ENCODE data around the gene CCBE1.
A peak's percentile ranks its signal among the peaks of the same experiment; 100 is the strongest.
"Not testable (repeated sequence)": the region's sequence is repeated elsewhere in the genome, so short reads cannot be mapped to it uniquely, and the experiment has no call there.

CCBE1 gene

DNA sequence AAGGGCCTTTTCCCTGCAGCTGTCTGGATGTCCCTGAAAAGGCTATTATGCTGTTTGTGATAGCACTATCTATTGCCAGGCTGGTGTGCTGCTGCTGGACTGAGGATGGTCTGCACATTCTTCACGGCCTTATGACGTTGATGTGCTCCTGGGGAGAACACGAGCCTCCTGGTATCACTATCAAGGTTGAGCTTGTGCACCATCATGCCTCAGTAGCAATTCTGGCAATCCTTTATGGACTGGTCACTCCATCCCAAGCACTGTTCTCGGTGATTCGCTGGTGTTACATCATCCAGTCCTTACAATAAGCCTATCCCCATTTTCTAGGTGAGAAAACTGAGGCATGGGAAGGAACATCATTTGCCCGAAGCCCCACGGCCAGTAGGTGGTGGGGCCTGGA is 18.2 kb upstream of the CCBE1 start:
- DNase-seq (ENCODE audit: low read depth) = no peak

DNA sequence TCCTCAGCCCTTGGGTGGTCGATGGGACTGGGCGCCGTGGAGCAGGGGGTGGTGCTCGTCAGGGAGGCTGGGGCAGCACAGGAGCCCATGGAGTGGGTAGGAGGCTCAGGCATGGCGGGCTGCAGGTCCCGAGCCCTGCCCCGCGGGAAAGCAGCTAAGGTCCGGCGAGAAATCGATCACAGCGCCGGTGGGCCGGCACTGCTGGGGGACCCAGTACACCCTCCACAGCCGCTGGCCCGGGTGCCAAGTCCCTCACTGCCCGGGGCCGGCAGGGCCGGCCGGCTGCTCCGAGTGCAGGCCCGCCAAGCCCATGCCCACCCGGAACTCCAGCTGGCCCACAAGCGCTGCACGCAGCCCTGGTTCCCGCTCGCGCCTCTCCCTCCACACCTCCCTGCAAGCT is 16.9 kb upstream of the CCBE1 start:
- not testable (repeated sequence) for DNase-seq (ENCODE audit: low read depth)

DNA sequence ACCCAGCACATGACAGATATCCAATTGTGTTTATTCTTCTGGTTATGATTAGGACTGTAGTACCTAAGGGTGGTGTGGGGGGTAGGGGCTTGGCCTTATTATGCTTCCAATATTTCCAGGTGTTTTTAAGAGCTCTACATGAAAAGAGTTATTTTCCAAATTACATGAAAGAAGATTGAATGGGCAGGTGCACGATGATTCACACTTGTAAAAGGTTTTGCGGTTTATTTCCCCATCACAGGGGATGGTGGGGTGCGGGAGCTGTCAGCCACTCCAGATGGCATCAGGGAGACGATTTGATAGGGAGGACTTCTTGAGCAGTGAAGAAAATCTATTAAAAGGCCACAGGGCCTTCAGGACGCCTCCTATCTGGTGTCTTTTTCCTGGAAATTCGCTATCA is 15.1 kb upstream of the CCBE1 start:
- no peak for DNase-seq (ENCODE audit: low read depth)

DNA sequence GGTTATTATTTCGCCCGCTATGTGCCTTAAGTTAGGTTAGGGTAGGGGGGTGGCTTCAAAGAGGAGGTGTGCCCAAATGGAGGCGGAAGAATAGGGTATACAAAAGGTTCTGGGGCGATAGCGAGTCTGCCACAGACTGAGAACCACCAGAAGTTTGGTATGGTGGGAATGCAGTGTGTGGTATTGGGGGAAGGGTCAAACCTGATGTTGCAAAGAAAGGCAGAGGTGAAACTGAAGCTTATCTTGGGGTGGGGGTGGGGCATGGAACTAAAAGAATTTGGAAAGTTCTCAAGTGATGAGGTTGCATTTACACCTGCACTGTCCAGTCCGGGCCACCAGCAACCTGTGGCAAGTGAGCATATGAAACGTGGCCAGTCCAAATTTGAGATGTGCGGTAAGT is 11.8 kb upstream of the CCBE1 start:
- DNase-seq (ENCODE audit: low read depth) = no peak

DNA sequence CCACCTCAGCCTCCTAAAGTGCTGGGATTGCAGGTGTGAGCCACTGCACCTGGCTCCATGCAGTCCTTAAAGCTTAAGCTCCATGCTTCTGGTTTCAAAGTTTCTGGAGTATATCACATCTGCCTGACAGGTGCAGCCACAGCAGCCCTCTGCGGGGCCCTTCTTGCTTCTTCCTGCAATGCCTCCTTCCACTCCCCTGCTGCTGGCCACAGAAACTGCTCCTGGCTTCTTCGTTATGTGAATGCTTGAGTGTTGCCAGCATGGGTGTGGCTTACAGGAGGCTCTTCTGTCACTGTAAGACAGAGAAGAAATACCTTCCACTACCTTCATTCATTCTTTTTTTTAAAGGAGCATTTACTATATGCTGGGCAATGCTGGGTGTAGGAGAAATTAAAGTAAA is 10.1 kb upstream of the CCBE1 start:
- DNase-seq (ENCODE audit: low read depth) = no peak

DNA sequence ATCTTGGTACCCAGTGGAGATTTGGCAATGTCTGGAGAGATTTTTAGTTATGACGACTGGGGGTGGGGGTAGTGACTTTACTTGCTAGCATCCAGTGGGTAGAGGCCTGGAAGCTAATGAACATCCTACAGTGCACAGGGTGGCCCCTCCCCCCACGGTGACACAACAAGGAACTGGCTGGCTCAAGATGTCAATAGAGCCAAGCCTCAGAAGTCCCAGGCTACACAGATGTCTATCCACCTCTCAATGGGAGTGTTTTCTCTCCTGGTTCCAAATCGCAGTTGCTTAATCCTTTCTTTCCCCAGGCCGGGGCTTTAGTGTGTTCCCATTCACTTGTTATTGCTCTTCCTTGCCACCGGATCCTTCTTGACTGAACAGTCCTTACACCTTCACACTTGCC is 9.3 kb upstream of the CCBE1 start:
- DNase-seq (ENCODE audit: low read depth) = no peak

DNA sequence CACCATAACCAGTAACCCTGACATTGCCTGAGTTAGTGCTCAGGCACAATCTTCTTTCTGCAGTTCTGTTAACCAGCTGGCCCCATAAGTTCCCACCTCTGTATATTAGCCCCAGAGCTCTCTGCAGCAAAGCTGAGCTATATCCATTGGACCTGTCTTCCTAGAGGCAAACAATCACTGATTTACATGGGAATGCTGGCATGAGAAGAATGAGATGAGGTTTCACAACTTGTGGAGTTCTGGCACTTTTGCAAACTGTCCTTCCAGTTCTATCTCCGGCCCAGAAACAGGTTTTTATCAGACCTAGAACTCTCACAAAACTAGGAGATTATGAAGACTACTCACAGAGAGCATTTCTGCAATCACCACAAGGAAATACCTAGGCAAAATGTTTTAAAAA is 7.9 kb upstream of the CCBE1 start:
- DNase-seq (ENCODE audit: low read depth) = no peak

DNA sequence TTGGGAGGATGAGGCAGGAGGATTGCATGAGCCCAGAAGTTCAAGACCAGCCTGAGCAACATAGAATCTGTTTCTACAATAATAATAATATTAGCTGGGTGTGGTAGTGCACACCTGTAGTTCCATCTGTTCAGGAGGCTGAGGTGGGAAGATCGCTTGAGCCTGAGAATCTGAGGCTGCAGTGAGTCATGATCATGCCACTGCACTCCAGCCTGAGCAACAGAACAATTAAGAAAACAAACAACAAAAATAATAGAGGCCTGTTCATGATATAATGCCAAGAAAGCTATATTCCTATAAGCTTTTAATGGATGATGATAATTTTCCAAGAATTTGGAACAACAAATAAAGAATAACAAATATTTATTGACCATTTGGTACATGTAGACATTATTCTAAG is 6.9 kb upstream of the CCBE1 start:
- DNase-seq (ENCODE audit: low read depth) = peak; percentile 54

DNA sequence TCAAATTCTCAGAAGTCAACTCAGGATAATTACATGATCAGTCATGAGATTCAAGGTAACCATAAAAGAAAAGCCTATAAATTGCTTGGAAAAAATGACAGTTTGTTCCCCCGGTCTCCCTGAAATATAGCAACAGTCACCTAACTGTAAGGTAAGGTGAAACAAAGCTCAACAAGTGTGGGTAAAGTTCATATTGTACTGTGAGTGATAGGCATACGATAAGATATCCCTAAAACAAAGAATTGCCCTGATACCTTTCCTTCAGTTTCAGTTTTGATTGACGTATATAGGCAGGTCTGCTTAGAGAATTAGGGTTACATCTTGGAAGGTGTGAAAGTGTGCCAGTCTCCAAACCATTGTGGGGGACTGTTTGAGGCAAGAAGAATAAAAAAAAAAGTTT is 4.0 kb upstream of the CCBE1 start:
- DNase-seq (ENCODE audit: low read depth) = no peak

DNA sequence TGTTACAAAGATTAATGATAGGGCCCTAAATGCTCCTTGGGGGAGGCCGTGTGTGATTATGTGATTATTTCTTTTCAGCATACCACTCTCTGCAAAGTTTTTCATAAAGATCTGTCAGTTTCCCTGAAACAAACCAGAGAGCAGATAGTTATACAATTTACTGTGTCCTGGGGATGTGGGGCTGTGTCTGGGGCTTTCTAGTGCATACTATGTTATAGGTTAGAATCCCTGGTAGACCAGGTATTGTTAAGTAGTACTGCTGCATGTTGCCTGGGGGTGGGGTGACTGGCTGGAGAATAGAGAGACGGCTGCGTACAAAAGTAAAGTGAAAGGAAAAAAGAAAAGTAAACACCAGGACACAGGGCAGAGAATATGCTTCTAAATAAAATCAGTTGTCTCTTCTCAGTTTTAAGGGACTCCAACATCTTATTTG is 3.3 kb upstream of the CCBE1 start:
- no peak for DNase-seq (ENCODE audit: low read depth)

DNA sequence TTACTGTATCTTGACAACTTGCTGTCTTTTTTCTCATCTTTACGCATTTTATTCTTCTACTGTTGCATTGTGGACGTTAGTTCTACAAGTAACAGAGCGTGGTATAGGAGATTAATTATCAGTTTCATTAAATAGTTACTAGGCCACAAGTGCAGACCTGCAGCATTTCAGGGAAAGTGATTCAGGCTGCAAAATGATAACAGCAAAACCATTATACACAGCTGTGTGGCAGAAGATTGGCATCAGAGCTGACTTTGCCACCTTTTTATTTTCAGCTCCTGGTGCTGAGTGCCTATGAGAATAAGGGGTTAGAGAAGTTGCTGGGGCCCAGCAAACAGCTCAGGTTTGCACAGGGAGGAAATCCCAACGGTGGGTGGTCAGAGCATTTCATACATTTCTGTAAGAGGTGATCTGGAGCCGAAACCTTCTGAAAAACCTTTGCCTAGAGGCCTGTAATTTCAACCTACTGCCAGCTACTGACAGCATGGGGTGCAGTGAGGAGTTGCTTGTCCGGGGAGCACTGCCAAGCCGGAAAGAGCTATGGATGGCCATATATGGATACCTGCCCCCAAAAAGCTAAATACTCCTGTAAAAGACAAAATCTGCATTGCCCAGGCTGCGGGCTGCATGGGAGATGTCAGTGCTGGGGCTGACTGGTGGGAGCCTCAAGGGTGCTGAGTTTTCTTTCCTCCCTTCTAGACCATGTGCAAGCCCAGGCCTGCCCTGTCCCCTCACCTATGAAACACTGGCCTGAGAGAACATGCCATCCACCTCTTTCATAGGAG is 2.7 kb upstream of the CCBE1 start:
- DNase-seq (ENCODE audit: low read depth) = no peak

DNA sequence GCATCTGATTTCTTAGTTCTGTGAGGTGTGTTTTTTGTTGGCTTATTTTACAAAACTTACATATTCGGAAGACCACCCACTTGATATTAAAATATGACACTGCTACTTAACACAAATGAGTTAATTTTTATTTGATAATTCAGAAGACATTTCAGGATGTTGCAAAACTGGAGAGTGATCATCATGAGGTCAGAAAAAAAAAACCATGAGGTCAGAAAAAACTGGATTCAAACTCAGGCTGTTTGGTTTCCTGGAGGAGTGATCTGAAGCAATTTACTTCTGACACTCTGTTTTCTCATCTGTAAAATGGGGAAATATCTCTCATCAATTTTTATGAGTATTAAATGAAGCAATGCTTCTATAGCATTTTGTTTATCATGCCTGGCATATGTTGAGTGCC is 1.8 kb upstream of the CCBE1 start:
- peak; percentile 37 for DNase-seq (ENCODE audit: low read depth)

DNA sequence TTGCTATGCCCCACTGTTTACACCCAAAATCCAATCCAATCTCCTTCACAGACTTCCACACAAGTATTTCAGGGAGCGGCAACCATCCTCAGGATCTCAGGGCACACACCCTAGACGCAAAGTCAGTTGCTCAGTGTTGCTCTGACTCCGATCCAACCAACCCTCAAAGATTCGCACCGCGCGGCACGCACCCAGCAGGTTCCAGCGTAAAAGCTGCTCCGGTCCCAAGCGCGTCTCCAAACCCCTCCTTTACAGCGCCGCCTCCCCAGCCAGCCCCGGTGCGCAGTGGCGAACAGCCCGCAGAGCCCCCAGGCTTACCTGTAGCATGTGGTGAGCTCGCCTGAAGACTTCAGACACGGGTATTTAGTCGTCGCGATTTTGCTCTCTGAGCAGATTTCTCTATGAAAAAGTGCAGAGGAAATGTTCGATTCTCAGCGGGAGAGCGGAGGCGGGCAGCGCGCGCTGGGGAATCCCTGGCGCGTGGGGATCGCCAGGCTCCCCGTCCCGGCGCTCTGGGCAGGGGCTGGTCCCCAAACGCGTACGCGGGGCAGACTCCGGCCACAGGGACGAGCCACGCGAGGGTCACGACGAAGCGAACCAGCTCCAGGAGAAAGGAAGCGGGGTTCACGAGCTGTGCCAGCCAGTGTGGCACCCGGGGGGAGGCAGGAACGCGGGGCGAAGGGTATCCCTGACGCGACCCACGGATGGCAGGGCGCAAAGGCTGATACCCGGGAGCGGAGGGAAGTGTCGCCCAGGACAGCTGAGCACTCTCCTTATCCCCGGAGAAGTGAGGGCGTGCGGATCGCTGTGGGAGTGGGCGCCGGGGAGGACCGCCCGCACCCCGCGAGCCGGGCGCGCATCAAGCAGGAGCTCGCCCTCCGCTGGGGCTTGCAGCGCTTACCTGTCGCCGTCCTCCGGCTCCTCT is 650 bp downstream of the CCBE1 start:
- DNase-seq (ENCODE audit: low read depth) = peak; percentile 69

DNA sequence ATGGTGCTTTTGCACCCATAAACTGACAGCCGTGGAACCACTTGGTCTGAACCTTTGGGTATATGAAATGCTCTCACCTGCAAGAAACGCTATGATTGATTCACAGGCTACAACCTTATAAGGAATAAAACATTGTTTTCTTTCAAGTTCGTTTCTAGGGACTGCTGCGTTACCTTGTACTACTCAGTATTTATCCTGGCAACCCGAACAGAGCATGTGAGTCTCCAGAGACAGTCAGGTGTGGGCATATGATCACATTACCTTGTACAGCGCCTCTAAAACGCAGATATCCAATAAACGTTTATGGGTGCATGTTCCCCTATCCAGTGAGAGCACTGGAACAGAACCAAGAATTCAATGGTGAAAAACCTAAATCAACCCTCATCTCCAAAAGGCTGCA is 1.7 kb downstream of the CCBE1 start:
- peak; percentile 37 for DNase-seq (ENCODE audit: low read depth)

DNA sequence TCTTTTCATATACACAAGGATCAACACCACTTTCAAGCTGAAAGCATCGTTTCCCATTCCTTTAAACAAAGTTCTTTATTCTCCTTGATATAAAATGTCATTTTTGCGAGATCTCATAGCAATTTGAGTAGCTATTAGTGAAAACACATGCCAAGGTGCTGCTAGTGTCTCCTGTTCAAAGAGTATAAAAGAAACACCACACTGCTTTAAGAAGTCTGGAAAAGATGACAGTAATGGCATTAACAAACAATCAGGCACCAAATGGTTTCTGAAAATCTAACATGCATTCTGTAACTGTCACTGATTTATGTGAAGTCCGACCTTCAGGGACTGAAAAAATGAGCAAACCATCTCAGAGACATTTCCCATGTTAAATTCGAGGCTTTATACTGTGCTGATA is 2.4 kb downstream of the CCBE1 start:
- DNase-seq (ENCODE audit: low read depth) = no peak

DNA sequence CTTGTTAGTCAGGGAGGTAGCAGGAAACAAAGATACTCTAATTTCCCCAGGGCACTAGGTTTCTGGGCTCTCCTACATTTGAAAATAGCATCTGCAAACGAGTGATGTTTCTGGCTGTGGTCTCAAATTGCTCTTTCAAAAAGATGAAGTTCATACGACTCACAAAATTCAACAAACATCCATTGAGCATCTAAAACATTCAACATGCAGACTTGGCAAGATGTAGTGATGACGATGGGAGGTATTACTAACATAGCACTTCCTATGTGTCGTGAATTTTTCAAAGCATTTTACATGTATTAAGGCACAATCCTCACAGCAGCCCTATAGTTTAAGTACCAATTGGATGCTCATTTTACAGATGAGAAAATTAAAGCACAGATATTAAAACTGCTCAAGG is 5.2 kb downstream of the CCBE1 start:
- peak; percentile 50 for DNase-seq (ENCODE audit: low read depth)

DNA sequence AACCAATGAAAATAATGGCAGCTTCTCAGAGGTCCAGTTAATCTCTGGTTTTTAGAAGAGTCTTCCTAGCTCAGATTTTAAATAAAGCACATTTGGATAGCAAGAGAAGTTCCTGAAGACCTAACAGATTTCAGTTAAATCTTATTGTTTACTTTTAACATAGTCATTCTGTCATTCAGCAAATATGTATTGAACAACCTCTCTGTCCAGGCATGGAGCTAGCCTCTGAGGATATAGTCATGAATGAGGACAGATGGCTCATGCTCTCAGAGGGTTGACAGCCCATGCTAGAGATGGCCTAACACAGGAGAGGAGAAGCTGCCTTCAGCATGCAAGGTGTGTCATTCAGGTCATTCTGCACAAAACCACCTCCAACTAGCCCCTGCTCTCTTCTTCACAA is 6.2 kb downstream of the CCBE1 start:
- DNase-seq (ENCODE audit: low read depth) = peak; percentile 56

DNA sequence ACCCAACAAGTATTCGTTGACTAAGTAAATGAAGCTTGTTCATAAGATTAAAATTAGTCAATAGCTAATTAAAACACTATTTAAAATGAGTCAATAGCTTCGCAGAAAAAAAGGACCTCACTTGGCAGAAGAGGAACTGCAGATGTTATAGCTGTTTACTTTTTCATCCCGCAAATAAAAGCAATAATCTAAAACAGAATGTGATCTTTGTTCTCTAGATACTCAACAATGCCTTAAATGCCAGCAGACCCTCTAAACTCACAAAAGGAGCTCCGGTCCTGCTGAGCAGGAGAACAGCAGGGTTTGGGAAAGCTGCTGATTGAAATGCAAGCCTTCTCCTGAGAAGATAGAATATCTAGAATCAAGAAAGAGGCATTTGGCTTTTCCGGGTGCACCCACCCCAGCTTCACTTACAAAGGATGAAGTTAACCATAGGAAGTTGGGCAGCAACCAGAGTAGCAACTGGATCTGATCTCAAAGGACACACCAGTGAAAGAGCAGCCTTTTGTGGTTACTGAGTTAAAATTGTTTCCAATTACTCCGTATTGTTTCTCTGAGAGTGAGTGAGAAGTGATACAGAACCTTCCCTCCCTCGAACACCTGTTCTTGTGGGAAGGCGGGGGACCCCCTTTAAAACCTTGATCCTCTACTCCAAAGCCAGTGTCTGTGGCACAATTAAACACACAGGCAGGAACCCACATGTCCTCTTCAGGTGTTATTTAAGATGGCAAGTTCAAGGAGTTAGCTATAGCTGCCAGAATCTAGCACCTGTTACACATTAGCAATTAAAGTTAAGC is 6.8 kb downstream of the CCBE1 start:
- DNase-seq (ENCODE audit: low read depth) = no peak

DNA sequence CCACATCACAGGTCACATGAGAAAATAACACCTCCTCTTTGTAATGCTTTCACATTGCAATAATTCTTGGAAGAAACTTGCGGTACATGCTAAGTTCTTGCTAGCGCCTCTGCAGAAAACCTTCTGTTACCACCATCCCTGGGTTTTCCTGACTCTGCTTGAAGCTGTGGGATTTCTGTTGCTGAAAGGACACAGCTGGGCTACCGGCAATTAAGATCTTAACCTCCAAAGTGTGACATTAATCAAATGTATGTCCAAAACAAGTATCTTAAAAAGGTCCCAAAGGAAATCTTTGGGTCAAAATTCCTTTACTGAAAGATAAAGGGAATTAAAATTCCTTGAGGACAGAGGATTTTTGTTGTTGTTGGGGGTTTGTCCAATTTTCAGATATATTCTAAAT is 7.5 kb downstream of the CCBE1 start:
- no peak for DNase-seq (ENCODE audit: low read depth)

DNA sequence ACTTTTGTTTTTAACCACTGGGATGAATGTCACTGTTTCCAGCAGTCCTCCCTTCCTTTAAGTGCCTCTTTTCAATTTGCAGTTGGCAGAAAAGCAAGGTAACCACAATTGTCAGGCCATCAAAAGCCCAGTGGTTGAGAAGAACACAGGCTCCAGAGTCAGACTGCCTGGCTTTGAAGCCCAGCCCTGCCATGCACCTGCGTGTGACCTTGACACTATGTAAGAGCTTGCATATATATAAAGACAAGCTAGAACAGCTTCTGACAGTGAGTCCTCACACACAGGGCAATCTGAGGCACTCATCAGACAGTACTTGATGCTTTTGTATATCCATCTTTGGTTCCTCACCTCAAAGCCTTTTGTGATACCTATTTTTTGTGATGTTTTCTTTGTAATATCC is 11.0 kb downstream of the CCBE1 start:
- DNase-seq (ENCODE audit: low read depth) = no peak

DNA sequence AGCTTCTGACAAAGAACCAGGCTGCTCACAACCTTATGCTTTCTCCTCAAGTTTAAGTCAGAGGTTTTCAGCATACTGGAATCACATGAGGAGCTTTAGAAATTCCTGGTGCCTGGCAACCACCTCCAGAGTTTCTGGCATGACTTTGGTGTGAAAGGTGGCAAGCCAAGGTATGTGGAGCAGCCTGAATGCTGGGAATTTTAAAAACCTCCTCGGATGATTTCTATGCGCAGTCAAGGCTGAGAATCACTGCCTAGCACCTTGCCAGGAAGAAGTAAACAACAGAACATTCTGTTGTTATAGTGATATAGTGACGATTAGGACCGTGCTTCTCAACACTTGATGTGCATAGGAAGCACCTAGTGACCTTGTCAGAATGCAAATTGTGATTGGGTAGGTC is 11.7 kb downstream of the CCBE1 start:
- no peak for DNase-seq (ENCODE audit: low read depth)

DNA sequence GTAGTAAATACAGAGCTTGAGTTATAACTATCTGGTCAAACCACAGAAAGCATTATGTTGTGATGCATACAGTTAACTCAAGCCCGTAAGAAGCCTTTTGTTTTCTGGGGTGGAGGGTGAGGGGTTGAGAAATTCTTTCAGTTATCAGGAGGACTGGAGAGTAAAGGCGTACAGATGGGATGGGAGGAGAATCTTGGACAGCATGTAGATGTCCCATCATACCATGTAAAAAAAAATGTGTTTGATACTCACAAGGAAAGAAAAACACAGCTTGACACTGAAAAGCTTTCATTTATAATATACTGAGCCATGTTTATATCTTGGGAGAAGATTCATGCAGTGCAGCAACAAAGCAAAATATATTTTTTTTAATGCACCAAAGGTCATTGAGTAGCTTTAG is 12.4 kb downstream of the CCBE1 start:
- no peak for DNase-seq (ENCODE audit: low read depth)
